Measurements from ENCODE around the gene AMOT. TPM values are rescaled to one million over a fixed set of nuclear protein-coding genes. Genes with fewer than 3 reads are reported as not detected.

AMOT gene
- total and polyA plus RNA-seq, 10 of the 15 experiments (the other 5 are each of a cell fraction or from before 2014, with no cell fraction given), result 0.92 to 14.5 (median 2.9) TPM

- Histone ChIP-seq H2AFZ (ENCODE audit: control insufficient read depth, low read depth, low read length) (no peak overlapping the region), H3K27me3 (replicated peaks in 1 of 2; ENCODE audit: control insufficient read depth in 2 of 2, insufficient read depth in 2 of 2, low read length in 1 of 2) (no peaks in the 10 kb centered on the region), H3K4me2 (ENCODE audit: control insufficient read depth, insufficient read depth) (no peak overlapping the region), H3K79me2 (ENCODE audit: control insufficient read depth, insufficient read depth, low read length) (no peaks in the 10 kb centered on the region), H3K9ac (ENCODE audit: control insufficient read depth, insufficient read depth, low read length) (no peak overlapping the region), H4K20me1 (ENCODE audit: control insufficient read depth, insufficient read depth) (no peaks in the 10 kb centered on the region), H3K4me3 (no peak overlapping the region), H3K27ac (ENCODE audit: control insufficient read depth, insufficient read depth) (no peak overlapping the region), H3K36me3 (ENCODE audit: control insufficient read depth in 2 of 2, insufficient read depth in 2 of 2, low read length in 1 of 2) (no peaks in the 10 kb centered on the region), H3K9me3 (replicated peaks; ENCODE audit: control insufficient read depth, insufficient read depth, low read length) (no peaks in the 10 kb centered on the region; the same call in 2 of the 3 replicates), H3K4me1 (ENCODE audit: control insufficient read depth, insufficient read depth, low read length) (no peaks in the 10 kb centered on the region)
- in situ Hi-C loops (cut with MboI) (no loop called here), intact Hi-C loops (cut with micrococcal nuclease; ENCODE audit: unreplicated experiment) (no loop called here)
- no peak for TF ChIP-seq E4F1 (IDR thresholded peaks at IDR 0.05; ENCODE audit: borderline replicate concordance, partially characterized antibody)
- FAIRE-seq, result no peak
- DNase-seq (ENCODE audit: low read depth, low spot score), result no peak
- SMC1A ChIA-PET (ENCODE audit: uncharacterized antibody, unreplicated experiment), result interaction anchor here (1.6 kb wide), 1 partner anchor 9 kb away, joined by 5 read pairs; no protein-coding TSS in a partner anchor
- RAD21 ChIA-PET (ENCODE audit: unreplicated experiment), result no interaction called here
- WGBS (ENCODE audit: insufficient coverage, insufficient replicate concordance, low lambda C conversion rate, missing lambda C conversion rate), result 54% methylated on average over 11 of the region's 11 CpGs
- BruUV-seq (replicated peaks), result no TSS peak
- ATAC-seq, result no peak
- CTCF ChIA-PET, result no interaction called here
- POLR2A ChIA-PET, result interaction anchor here (1.4 kb wide), 1 partner anchor 14 kb away, joined by 4 read pairs; no protein-coding TSS in a partner anchor
These were observed 22.3 kb downstream of the AMOT start for GRCh38 chrX:112818114-112819007.

GRCh38 chrX:112816908-112817307 is 23.7 kb downstream of the AMOT start:
- no peaks in the 10 kb centered on the region for H3K27me3 ChIP-seq (replicated peaks in 1 of 2; ENCODE audit: control insufficient read depth in 2 of 2, insufficient read depth in 2 of 2, low read length in 1 of 2)
- CTCF ChIA-PET, result no interaction called here
- H3K4me1 ChIP-seq (ENCODE audit: control insufficient read depth, insufficient read depth, low read length), result no peaks in the 10 kb centered on the region
- H3K4me2 ChIP-seq (ENCODE audit: control insufficient read depth, insufficient read depth), result no peak overlapping the region
- H3K36me3 ChIP-seq (ENCODE audit: control insufficient read depth in 2 of 2, insufficient read depth in 2 of 2, low read length in 1 of 2), result no peaks in the 10 kb centered on the region
- FAIRE-seq (no peak), DNase-seq (ENCODE audit: low read depth, low spot score) (no peak), ATAC-seq (no peak)
- RAD21 ChIA-PET (ENCODE audit: unreplicated experiment), result no interaction called here
- POLR2A ChIA-PET, result no interaction called here
- in situ Hi-C loops (cut with MboI), result no loop called here
- WGBS (ENCODE audit: insufficient coverage, insufficient replicate concordance, low lambda C conversion rate, missing lambda C conversion rate), result 40% methylated on average over 2 of the region's 2 CpGs
- no peaks in the 10 kb centered on the region for H3K9me3 ChIP-seq (replicated peaks; ENCODE audit: control insufficient read depth, insufficient read depth, low read length)
- H4K20me1 ChIP-seq (ENCODE audit: control insufficient read depth, insufficient read depth), result no peaks in the 10 kb centered on the region
- H3K27ac ChIP-seq (ENCODE audit: control insufficient read depth, insufficient read depth), result no peak overlapping the region
- SMC1A ChIA-PET (ENCODE audit: uncharacterized antibody, unreplicated experiment), result interaction anchor here (1.6 kb wide), 1 partner anchor 8 kb away, joined by 5 read pairs; no protein-coding TSS in a partner anchor
- intact Hi-C loops (cut with micrococcal nuclease; ENCODE audit: unreplicated experiment), result no loop called here
- no peak overlapping the region for H3K9ac ChIP-seq (ENCODE audit: control insufficient read depth, insufficient read depth, low read length)
- no peaks in the 10 kb centered on the region for H3K79me2 ChIP-seq (ENCODE audit: control insufficient read depth, insufficient read depth, low read length)
- no peak for TF ChIP-seq MLLT1 (IDR thresholded peaks at IDR 0.05)
- TF ChIP-seq EED (IDR thresholded peaks at IDR 0.05; ENCODE audit: low read depth), result no peak
- no peak for TF ChIP-seq BMI1 (IDR thresholded peaks at IDR 0.05; ENCODE audit: borderline replicate concordance)
- no peak for TF ChIP-seq TAF1 (IDR thresholded peaks at IDR 0.05; ENCODE audit: borderline replicate concordance, low read depth, low read length)
- TF ChIP-seq STAT1 (conservative IDR thresholded peaks at IDR 0.05), result no peak
- TF ChIP-seq KAT2A (conservative IDR thresholded peaks at IDR 0.05; ENCODE audit: control insufficient read depth, low read depth, low read length), result no peak
- TF ChIP-seq EP300 (IDR thresholded peaks at IDR 0.05; ENCODE audit: borderline replicate concordance in 1 of 2, control insufficient read depth in 1 of 2, low read depth in 2 of 2, low read length in 2 of 2), result no peak
- no peak overlapping the region for H3K4me3 ChIP-seq
- no TSS peak for BruUV-seq (replicated peaks)
- H2AFZ ChIP-seq (ENCODE audit: control insufficient read depth, low read depth, low read length), result no peak overlapping the region
